PC-9 (cell line): Measurements from ENCODE around the gene ALKBH3. TPM values are rescaled to one million over a fixed set of nuclear protein-coding genes. Genes with fewer than 3 reads are reported as not detected.

Experiments used
- BruUV-seq: library from RNA; stranded (reverse); fragments of 400-500 nt; replicated peaks from 2 replicates; lab custom pipeline; 2021; lab: Mats Ljungman, UMichigan
- CTCF ChIA-PET: fragments of 300-600 bp; sonication (Branson Sonifier 250); formaldehyde crosslinking; loops from one replicate; lab custom pipeline; 2022; ENCODE audit warnings: antibody characterized with exemption; lab: Charles Lee
- POLR2A ChIA-PET: fragments of 300-600 bp; sonication (Branson Sonifier 250); formaldehyde crosslinking; loops from one replicate; lab custom pipeline; 2022; ENCODE audit warnings: antibody characterized with exemption; ENCODE audit not compliant: unreplicated experiment; lab: Charles Lee
- DNase-seq, 2 experiments: peaks; one replicate each; pipeline versions ENCODE4 v3.0.0 to v3.0.0-alpha.2; 2015 to 2022; ENCODE audit warnings: mixed read lengths in 1 of 2
- H2AFZ ChIP-seq: fragments of 200-600 bp; sonication (generic); 2 replicates; pipeline ENCODE4 v1.8.1; 2017; ENCODE audit warnings: antibody characterized with exemption
- H3F3A ChIP-seq: fragments of 200-600 bp; sonication (generic); 2 replicates; pipeline ENCODE4 v1.8.1; 2017; ENCODE audit warnings: antibody characterized with exemption, mild to moderate bottlenecking, low read depth; ENCODE audit not compliant: insufficient read depth
- H3K27ac ChIP-seq: fragments of 200-600 bp; sonication (generic); 2 replicates; pipeline ENCODE4 v1.6.1; 2016; ENCODE audit warnings: mixed run types
- H3K27me3 ChIP-seq: fragments of 200-600 bp; sonication (generic); 2 replicates; pipeline ENCODE4 v1.6.1; 2016; ENCODE audit warnings: low read depth, mixed run types; ENCODE audit not compliant: insufficient read depth
- H3K36me3 ChIP-seq: fragments of 200-600 bp; sonication (generic); 2 replicates; pipeline ENCODE4 v1.6.1; 2016; ENCODE audit warnings: low read depth, mixed run types
- H3K4me1 ChIP-seq: fragments of 200-600 bp; sonication (generic); replicated peaks from 2 replicates; pipeline ENCODE4 v1.6.1; 2016; ENCODE audit warnings: mixed run types; ENCODE audit not compliant: insufficient read depth
- H3K4me2 ChIP-seq: fragments of 200-600 bp; sonication (generic); 2 replicates; pipeline ENCODE4 v1.6.1; 2017; ENCODE audit warnings: mixed run types
- H3K4me3 ChIP-seq: fragments of 200-600 bp; sonication (generic); 2 replicates; pipeline ENCODE4 v1.6.1; 2016; ENCODE audit warnings: mixed run types
- H3K79me2 ChIP-seq: fragments of 200-600 bp; sonication (generic); 2 replicates; pipeline ENCODE4 v1.6.1; 2017; ENCODE audit warnings: low read depth, mixed run types
- H3K9me2 ChIP-seq: fragments of 200-600 bp; sonication (generic); 2 replicates; pipeline ENCODE4 v1.8.1; 2017; ENCODE audit warnings: mild to moderate bottlenecking; ENCODE audit not compliant: insufficient read depth
- H3K9me3 ChIP-seq: fragments of 200-600 bp; sonication (generic); 2 replicates; pipeline ENCODE4 v1.8.1; 2016; ENCODE audit warnings: low read depth; ENCODE audit not compliant: insufficient read depth
- H4K20me1 ChIP-seq: fragments of 200-600 bp; sonication (generic); 2 replicates; pipeline ENCODE4 v1.8.1; 2017; ENCODE audit not compliant: insufficient read depth
- CTCF ChIP-seq: fragments of 200-600 bp; sonication (generic); conservative IDR thresholded peaks from 2 replicates; pipeline ENCODE4 v1.6.1; 2017; ENCODE audit warnings: mixed run types, antibody characterized with exemption, mild to moderate bottlenecking, moderate library complexity
- EZH2 ChIP-seq: fragments of 200-600 bp; sonication (generic); IDR thresholded peaks from 2 replicates; pipeline ENCODE4 v1.8.0; 2017; ENCODE audit warnings: antibody characterized with exemption, low read depth
- intact Hi-C: fragments of 100-400 bp; cut with micrococcal nuclease; formaldehyde crosslinking; loops from one replicate; pipeline ENCODE4 v1.10.0; 2022; ENCODE audit not compliant: unreplicated experiment
- total RNA-seq: library from RNA; stranded (reverse); gene quantifications from 2 replicates; pipeline ENCODE4 v1.2.3, GENCODE V29; 2021

ALKBH3 gene
- total RNA-seq, 1 experiment from 2014 or later, result 47.3 TPM

GRCh38 chr11:43917851-43918250, 37.2 kb downstream of the ALKBH3 start:
- H3K79me2 ChIP-seq, result no peaks in the 10 kb centered on the region
- H3F3A ChIP-seq, result peaks cover 20% of the 10 kb centered on the region
- intact Hi-C loops, result no loop called here
- POLR2A ChIA-PET, result no interaction called here
- no peaks in the 10 kb centered on the region for H3K9me3 ChIP-seq
- no peaks in the 10 kb centered on the region for H3K9me2 ChIP-seq
- no peak overlapping the region for H3K4me2 ChIP-seq
- no peak overlapping the region for H2AFZ ChIP-seq
- H3K4me1 ChIP-seq, result peaks cover 22% of the 10 kb centered on the region
- no peak for DNase-seq
- H3K4me3 ChIP-seq, result no peak overlapping the region
- no peaks in the 10 kb centered on the region for H3K27me3 ChIP-seq
- H4K20me1 ChIP-seq, result no peaks in the 10 kb centered on the region
- H3K36me3 ChIP-seq, result 0 out of 2 replicates have a peak, but pooled peaks cover 4% of the 10 kb centered on the region
- no TSS peak for BruUV-seq
- TF ChIP-seq EZH2 (no peak), CTCF (no peak)
- CTCF ChIA-PET, result no interaction called here
- no peak overlapping the region for H3K27ac ChIP-seq

GRCh38 chr11:43918662-43919061, 38.0 kb downstream of the ALKBH3 start:
- intact Hi-C loops, result no loop called here
- ChIA-PET CTCF (no interaction called here), POLR2A (no interaction called here)
- Histone ChIP-seq H3K9me3 (no peaks in the 10 kb centered on the region), H3K4me2 (no peak overlapping the region), H4K20me1 (no peaks in the 10 kb centered on the region), H3K36me3 (no peaks in the 10 kb centered on the region), H3K27me3 (no peaks in the 10 kb centered on the region), H3K4me3 (no peak overlapping the region), H3K9me2 (no peaks in the 10 kb centered on the region), H3K79me2 (no peaks in the 10 kb centered on the region), H3K4me1 (peaks cover 22% of the 10 kb centered on the region), H2AFZ (no peak overlapping the region), H3F3A (peaks cover 20% of the 10 kb centered on the region), H3K27ac (no peak overlapping the region)
- DNase-seq, result no peak
- no peak for TF ChIP-seq EZH2
- no peak for TF ChIP-seq CTCF
- no TSS peak for BruUV-seq

- no peak for TF ChIP-seq EZH2
- no peak for TF ChIP-seq CTCF
- no peaks in the 10 kb centered on the region for H3K79me2 ChIP-seq
- no TSS peak for BruUV-seq
- peaks cover 22% of the 10 kb centered on the region for H3K4me1 ChIP-seq
- no peak overlapping the region for H2AFZ ChIP-seq
- peaks cover 20% of the 10 kb centered on the region for H3F3A ChIP-seq
- no peaks in the 10 kb centered on the region for H4K20me1 ChIP-seq
- H3K4me3 ChIP-seq, result no peak overlapping the region
- DNase-seq, result no peak
- peak overlapping the region; percentile 41 for H3K4me2 ChIP-seq
- CTCF ChIA-PET, result interaction anchor here (0.6 kb wide), 1 partner anchor 22 kb away, joined by 5 read pairs; no protein-coding TSS in a partner anchor
- no peaks in the 10 kb centered on the region for H3K9me3 ChIP-seq
- H3K9me2 ChIP-seq, result no peaks in the 10 kb centered on the region
- peak overlapping the region; percentile 75 for H3K27ac ChIP-seq
- intact Hi-C loops, result loop anchor here (2.0 to 10.0 kb wide), 2 partner anchors 147 to 645 kb away; partner anchors contain the start of genes ACCS and CD82
- H3K27me3 ChIP-seq, result no peaks in the 10 kb centered on the region
- no peaks in the 10 kb centered on the region for H3K36me3 ChIP-seq
- POLR2A ChIA-PET, result no interaction called here
Observed at GRCh38 chr11:43919852-43920597, 39.4 kb downstream of the ALKBH3 start.
